GM18520 (cell line): ENCODE results near the gene PMF1.
"Not testable (repeated sequence)": the region's sequence is repeated elsewhere in the genome, so short reads cannot be mapped to it uniquely, and the experiment has no call there.

Experiments
- ATAC-seq: cut with Tn5 transposase; IDR thresholded peaks from one replicate; pipeline ENCODE4 v1.9.1; 2021; ENCODE audit not compliant: unreplicated experiment

The PMF1 gene, protein sequence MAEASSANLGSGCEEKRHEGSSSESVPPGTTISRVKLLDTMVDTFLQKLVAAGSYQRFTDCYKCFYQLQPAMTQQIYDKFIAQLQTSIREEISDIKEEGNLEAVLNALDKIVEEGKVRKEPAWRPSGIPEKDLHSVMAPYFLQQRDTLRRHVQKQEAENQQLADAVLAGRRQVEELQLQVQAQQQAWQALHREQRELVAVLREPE

DNA sequence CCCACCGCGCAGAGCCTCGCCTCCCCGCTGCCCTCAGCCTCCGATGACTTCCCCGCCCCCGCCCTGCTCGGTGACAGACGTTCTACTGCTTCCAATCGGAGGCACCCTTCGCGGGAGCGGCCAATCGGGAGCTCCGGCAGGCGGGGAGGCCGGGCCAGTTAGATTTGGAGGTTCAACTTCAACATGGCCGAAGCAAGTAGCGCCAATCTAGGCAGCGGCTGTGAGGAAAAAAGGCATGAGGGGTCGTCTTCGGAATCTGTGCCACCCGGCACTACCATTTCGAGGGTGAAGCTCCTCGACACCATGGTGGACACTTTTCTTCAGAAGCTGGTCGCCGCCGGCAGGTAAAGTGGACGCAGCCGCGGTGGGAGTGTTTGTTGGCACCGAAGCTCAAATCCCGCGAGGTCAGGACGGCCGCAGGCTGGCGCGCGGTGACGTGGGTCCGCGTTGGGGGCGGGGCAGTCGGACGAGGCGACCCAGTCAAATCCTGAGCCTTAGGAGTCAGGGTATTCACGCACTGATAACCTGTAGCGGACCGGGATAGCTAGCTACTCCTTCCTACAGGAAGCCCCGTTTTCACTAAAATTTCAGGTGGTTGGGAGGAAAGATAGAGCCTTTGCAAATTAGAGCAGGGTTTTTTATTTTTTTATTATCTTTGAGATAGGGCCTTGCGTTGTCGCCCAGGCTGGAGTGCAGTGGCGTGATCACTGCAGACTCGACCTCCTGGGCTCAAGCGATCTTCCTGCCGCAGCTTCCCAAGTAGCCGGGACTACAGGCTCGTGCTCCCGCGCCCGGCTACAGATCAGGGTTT, at the start of gene PMF1:
PMF1 (plus strand) TSS at position 175 of the 811 bp plus-strand sequence; CDS start at position 184, 9 bp downstream.
- ATAC-seq, result peak; percentile 85

DNA sequence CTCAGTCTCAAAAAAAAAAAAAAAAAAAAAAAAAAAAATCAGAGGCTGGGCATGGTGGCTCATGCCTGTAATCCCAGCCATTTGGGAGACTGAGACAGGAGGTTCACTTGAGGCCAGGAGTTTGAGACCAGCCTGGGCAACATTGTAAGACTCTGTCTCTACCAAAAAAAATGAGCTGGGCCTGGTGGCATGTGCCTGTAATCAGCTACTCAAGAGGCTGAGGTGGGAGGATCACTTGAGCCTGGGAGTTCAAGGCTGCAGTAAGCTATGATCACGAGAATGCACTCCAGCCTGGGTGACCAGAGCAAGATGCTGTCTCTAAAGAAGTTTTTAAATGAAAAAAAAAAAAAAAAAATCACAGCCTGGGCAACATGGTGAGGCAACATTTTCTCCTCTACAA, 49.1 kb upstream of the PMF1 start:
- ATAC-seq, result no peak

DNA sequence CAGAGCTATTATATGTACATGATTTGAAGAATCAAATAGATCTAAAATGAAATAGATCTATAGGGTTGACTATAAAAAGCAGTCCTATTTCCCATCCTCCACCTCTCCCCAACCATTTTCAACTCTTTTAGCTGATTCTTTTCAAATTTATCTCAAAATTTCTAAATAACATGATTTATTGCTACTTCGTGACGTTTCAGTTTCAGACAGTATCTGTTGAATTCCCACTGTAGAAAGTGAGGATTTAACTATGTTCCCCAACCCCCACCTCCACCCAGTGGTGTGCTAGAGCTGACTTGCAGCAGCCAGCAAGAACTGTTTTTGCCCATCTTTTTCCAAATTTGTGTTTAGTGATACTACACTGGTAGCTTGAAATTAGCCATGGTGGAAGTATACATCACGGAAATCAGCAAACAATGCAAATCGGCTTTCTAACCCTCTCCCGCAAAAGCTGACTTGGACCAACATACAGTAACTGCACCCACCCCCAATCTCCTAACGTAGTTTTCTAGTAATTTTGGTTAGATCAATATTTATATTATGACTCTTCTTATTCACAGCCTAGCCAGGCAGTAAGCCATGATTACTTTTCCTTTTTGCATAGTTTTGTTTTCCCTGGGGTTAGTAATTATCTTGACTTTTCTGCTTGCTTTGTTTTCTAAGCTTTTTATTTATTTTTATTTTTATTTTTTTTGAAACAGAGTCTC, 48.5 kb upstream of the PMF1 start:
- ATAC-seq, result no peak

DNA sequence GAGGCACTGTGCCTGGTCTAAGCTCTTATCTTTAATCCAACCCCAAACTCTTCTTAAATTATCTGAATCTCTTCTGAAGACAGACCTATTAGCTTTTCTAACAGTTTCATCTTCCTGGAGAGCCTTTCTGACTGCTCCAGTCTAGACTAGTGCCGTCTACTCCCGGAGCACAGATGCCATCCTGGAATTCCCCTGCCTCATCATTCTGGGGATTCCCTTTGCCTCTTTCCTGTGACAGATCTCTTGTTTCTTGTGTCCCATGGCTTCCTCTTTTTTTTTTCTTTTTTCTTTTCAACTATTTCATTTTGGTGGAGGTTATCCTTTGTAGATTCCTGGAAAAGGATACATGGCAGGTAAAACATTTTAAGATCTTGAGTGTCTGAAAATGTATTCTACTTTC, 47.7 kb upstream of the PMF1 start:
- no peak for ATAC-seq

DNA sequence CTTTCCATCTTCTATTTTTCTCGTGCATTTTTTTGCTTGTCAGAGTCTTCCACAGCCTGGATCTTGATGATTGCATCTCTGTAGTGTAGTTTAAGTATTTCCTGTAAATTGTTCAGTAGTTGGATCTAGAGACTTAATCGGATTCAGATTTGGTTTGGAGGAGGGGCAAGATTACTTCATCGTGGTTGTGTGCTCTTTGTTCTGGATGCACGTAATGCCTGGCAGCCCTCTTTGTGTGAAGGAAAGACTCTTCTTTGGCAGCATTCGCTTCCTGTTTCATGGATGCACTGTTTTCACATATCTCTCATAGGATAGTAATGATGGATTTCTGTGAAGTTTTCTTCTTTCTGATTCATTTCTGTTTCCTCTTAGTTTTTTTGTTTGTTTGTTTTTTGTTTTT, 45.3 kb upstream of the PMF1 start:
- ATAC-seq, result no peak

DNA sequence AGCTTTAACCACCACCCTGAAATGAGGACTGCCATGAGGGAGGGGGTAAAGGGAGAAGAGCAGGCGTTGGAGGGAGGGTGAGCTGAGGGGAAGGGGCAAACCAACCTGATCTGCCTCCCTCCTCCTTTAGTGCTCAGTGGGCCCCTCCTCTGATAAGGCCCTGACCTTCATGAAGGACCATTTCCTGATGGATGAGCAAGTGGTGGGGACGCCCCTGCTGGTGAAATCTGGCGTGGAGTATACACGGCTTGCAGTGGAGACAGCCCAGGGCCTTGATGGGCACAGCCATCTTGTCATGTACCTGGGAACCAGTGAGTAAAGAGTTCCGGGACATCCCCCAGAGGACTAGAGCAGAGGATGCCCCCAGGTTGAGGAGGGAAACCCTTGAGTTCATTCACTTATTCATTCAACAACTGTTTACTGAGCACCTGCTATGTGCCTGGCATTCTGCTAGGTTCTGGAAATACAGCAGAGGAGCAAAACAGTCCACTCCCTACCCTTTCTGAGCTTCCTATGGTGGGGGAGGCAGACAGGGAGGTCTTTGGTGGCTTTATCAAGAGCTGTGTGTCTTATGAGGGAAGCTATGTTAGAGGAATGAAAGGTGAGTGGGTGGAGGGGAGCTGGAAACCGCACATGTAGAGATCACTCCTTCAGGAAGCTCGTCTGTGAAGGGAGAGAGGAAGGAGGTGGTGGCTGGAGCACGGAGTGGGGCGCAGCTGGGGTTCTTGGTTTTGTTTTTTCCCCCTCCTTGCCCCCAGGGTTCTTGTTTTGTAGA, 39.9 kb upstream of the PMF1 start:
- ATAC-seq, result no peak

DNA sequence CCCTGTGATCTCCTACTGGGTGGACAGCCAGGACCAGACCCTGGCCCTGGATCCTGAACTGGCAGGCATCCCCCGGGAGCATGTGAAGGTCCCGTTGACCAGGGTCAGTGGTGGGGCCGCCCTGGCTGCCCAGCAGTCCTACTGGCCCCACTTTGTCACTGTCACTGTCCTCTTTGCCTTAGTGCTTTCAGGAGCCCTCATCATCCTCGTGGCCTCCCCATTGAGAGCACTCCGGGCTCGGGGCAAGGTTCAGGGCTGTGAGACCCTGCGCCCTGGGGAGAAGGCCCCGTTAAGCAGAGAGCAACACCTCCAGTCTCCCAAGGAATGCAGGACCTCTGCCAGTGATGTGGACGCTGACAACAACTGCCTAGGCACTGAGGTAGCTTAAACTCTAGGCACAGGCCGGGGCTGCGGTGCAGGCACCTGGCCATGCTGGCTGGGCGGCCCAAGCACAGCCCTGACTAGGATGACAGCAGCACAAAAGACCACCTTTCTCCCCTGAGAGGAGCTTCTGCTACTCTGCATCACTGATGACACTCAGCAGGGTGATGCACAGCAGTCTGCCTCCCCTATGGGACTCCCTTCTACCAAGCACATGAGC, 36.1 kb upstream of the PMF1 start:
- ATAC-seq, result no peak

DNA sequence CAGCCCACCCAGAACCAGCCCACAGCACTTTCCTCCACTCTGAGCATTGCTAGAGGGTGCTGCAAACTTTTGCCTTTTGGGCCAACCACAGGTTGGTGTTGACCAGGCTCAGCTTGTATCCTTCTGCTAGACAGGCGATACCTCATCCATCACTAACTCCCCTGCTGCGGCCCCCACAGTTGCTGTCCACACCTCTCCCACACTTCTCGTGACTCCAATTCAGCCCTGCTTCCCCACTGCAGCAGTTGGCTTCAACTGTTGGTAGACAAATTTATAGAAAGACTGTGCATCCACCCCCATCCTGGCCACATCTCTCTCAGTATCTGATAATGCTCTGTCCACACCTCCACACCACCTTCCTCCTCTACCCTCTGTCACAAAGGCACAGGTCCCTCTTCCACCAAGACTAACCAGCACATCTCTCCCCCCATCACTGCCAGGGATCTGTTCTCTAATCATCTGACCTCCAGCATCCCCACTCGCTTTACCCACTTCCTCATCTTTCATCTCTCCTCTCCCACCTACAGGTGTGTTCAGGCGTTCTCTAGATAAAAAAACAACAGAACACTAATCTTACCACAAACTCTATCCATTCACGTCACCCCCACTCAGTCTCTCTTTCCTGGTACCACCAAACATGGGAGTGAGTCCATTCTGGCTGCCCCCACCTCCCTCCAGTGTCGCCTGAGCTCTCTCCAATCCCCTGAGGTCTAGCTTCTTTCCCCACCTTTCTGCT, 34.7 kb upstream of the PMF1 start:
- ATAC-seq, result no peak

DNA sequence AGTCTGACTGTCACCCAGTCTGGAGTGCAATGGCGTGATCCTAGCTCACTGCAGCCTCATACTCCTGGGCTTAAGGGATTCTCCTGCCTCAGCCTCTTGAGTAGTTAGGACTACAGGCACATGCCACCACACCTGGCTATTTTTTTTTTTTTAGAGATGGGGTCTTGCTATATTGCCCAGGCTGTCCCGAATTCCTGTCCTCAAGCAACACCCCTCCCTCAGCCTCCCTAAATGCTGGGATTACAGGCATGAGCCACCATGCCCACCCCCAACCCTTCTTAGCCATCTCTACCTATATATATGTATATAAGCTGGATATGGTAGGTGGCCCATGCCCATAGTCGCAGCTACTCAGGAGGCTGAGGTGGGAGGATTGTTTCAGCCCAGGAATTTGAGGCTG, 32.3 kb upstream of the PMF1 start:
- ATAC-seq, result no peak

DNA sequence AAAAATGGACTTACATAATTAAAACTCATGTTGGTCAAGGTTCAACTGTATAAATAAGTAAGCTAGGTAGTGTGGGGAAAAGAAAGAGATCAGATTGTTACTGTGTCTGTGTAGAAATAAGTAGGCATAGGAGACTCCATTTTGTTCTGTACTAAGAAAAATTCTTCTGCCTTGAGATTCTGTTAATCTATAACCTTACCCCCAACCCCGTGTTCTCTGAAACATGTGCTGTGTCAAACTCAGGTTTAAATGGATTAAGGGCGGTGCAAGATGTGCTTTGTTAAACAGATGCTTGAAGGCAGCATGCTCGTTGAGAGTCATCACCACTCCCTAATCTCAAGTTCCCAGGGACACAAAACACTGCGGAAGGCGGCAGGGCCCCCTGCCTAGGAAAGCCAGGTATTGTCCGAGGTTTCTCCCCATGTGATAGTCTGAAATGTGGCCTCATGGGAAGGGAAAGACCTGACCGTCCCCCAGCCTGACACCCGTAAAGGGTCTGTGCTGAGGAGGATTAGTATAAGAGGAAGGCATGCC, 31.3 kb upstream of the PMF1 start:
- ATAC-seq, result not testable (repeated sequence)

DNA sequence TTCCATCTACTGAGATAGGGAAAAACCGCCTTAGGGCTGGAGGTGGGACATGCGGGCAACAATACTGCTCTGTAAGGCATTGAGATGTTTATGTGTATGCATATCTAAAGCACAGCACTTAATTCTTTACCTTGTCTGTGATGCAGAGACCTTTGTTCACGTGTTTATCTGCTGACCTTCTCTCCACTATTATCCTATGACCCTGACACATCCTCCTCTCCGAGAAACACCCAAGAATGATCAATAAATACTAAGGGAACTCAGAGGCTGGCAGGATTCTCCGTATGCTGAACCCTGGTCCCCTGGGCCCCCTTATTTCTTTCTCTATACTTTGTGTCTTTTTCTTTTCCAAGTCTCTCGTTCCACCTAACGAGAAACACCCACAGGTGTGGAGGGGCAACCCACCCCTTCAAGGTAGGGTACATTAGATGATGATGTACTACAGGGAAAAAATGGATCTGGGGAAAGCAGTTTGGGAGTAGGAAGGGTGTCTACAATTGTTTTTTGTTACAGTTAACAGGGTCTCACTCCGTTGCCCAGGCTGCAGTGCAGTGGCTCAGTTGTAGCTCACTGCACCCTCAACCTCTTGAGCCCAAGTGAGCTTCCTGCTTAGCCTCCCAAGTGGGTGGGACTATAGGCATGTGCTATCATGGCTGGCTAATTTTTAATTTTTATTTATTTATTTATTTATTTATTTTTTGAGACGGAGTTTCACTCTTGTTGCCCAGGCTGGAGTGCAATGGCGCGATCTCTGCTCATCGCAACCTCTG, 30.6 kb upstream of the PMF1 start:
- ATAC-seq, result not testable (repeated sequence)

DNA sequence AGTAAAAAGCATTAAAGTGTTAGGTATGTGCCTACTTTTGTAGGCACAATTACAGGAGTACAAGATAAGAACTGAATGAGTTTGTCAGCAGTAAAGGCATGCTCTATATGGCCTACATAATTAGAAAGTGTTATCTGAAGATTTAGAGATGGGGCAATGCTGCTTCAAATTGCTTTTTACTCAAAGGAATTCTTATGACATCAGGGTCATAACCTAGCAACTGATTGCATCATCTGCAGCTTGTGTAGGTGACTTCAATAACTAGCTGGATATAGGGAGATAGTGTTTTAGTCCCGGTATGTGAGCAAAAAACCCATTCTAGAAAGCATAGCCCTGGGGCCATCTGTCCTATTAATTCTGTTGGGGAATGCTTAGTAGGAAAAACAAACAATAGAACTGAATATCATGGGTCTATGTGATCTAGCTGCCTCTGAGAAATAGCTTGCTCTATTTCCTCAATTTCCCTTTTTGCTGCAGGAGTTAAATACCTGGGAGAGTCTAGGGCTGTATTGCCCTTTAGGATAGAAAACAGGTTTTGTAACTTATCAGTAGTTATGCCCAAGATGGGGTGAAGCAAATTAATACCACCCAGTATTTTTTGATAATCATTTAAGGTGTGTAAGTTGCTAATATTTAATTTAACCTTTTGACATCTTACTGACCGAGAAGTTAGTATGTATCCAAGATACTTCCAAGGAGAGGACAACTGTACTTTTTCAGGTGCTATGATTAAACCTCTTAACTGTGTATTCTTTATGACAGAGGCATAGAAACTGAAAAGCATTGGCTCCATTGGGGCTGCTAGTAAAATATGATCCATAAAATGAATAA, 26.2 kb upstream of the PMF1 start:
- ATAC-seq, result not testable (repeated sequence)

DNA sequence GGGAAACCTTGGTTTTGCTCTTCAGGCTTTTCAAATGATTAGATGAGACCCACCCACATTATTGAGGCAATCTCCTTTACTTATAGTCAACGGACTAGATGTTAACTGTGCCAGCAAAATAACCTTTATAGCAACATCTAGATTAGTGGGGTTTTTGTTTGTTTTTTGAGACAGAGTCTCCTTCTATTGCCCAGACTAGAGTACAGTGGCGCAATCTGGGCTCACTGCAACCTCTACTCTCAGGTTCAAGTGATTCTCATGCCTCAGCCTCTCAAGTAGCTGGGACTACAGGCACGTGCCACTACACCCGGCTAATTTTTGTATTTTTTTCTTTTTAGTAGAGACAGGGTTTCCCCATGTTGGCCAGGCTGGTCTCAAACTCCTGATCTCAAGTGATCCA, 22.5 kb upstream of the PMF1 start:
- not testable (repeated sequence) for ATAC-seq

DNA sequence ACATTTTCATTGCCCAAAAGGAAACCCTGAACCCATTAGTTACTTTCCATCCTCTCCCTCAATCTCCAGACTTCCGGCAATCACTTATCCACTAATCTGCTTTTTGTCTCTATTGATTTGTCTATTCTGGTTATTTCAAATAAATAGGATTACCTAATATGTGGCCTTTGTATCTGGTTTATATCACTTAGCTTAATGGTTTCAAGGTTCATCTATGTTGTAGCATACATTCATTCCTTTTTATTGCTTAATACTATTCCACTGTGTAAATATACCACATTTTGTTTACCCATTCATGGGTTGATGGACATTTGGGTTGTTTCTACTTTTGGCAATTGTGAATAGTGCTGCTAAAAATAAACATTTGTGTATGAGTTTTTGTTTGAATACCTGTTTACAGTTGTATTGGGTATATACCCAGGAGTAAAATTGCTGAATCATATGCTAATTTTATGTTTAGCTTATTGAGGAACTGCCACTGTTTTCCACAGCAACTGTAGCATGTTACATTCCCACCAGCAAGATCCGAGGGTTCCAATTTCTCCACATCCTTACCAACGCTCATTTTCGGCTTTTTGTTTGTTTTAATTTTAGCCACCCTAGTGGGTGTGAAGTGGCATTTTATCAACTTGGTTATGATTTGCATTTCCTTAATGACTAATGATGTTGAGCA, 21.4 kb upstream of the PMF1 start:
- no peak for ATAC-seq

DNA sequence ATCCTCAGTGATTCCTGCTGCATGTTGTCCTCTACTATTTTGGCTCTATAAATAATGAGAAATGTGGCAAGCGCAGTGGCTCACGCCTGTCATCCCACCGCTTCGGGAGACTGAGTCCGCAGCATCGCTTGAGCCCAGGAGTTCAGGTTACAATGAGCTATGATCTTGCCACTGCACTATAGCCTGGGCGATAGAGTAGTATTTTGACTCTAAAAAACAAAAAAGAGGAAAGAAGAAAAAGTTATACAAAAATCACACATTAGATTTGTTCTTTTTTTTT, 19.7 kb upstream of the PMF1 start:
- no peak for ATAC-seq

DNA sequence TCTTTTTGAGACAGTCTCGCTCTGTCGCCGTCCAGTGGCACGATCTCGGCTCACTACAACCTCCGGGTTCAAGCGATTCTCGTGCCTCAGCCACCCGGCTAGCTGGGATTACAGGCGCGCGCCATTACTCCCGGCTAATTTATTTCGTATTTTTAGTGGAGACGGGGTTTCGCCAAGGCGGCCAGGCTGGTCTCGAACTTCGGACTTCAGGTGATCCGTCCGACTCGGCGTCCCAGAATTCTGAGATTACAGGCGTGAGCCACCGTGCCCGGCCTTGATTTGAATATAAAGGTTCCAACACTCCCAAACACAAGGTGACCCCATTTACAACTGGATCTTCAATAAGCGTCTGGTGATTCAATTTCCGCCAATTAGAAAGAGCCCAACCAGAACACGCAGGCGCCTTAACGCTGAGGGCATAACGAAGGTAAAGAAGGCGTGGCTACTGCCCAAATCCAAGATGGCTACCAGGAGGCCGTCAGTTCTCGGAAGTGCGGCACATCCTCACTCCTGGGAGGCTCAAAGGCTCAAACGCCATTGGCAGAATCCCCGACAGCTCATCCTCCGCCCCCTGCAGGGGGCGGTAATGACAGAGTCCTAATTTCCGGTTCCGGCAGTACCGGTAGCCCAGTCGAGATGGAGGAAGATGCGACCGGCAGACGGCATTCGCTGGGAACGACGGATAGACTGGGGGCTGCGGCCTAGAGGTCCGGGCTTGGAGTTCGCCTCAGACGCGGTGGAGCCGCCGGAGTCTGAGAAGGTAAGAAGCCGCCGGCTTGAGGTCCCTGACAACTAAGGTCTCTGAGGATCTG, 19.1 kb upstream of the PMF1 start, which contains the start of gene SLC25A44:
SLC25A44 (plus strand) TSS at position 617 of the 812 bp plus-strand sequence. CDS start 5,744 bp downstream, outside the sequence.
- ATAC-seq, result peak; percentile 95

DNA sequence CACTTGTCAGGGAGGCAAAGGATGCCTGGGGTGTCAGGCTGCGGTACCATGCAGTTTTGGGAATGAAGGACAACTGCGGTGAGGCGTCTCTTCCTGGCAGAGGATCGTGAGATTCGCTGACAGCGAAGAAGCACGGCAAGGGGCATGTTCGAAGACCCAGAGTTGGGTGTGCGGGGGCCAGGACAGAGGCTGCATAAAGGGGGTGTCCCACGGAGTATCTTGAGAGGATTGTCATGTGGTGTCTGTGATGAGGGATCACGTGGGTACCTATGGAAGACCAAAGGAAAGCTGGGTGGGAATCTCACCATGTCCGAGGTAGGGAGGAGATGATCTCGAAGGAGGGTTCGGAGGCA, 18.5 kb upstream of the PMF1 start:
- ATAC-seq, result no peak
